Lung (tissue), 12 donors: ENCODE measurements around the gene ATP13A2. TPM values are rescaled to one million over a fixed set of nuclear protein-coding genes. Genes with fewer than 3 reads are reported as not detected.

Experiments
- ATAC-seq: fragments of 200-7000 bp; cut with Tn5 transposase; one replicate; pipeline ENCODE4 v1.9.1; 2020; ENCODE audit warnings: moderate number of reproducible peaks; ENCODE audit not compliant: insufficient read depth, low FRiP score
- DNase-seq, 3 donors: peaks; one replicate each; pipeline ENCODE4 v3.0.0-alpha.2; 2013 to 2017
- H3K27ac ChIP-seq, 2 donors: one replicate each; pipeline ENCODE4 v1.5.1; 2013; ENCODE audit warnings: mild to moderate bottlenecking in 2 of 2, moderate library complexity in 2 of 2, control low read depth in 1 of 2, inconsistent platforms in 1 of 2, low read depth in 1 of 2, low read length in 1 of 2
- H3K27me3 ChIP-seq, 3 donors: one replicate each; pipeline ENCODE4 v1.5.1; 2013; ENCODE audit warnings: low read length in 2 of 3; ENCODE audit not compliant: control insufficient read depth in 3 of 3, insufficient read depth in 3 of 3
- H3K36me3 ChIP-seq, 4 donors: one replicate each; pipeline ENCODE4 v1.5.1; 2013; ENCODE audit warnings: low read length in 4 of 4, mild to moderate bottlenecking in 1 of 4, moderate library complexity in 1 of 4; ENCODE audit not compliant: control insufficient read depth in 4 of 4, insufficient read depth in 4 of 4
- H3K4me1 ChIP-seq, 5 donors: one replicate each; pipeline ENCODE4 v1.5.1; 2013; ENCODE audit warnings: low read length in 5 of 5, mild to moderate bottlenecking in 2 of 5, moderate library complexity in 1 of 5; ENCODE audit not compliant: control insufficient read depth in 5 of 5, insufficient read depth in 5 of 5
- H3K4me3 ChIP-seq: one replicate; pipeline ENCODE4 v1.5.1; 2013; ENCODE audit warnings: mild to moderate bottlenecking, control low read depth, moderate library complexity
- H3K9ac ChIP-seq, 2 donors: one replicate each; pipeline ENCODE4 v1.5.1; 2013; ENCODE audit warnings: low read length in 2 of 2, control low read depth in 1 of 2; ENCODE audit not compliant: insufficient read depth in 1 of 2
- H3K9me3 ChIP-seq, 4 donors: one replicate each; pipeline ENCODE4 v1.5.1; 2013; ENCODE audit warnings: low read length in 3 of 4, mild to moderate bottlenecking in 1 of 4, moderate library complexity in 1 of 4; ENCODE audit not compliant: control insufficient read depth in 4 of 4, insufficient read depth in 3 of 4
- CTCF ChIP-seq: IDR thresholded peaks from 2 replicates; pipeline ENCODE4 v1.5.1; 2012; ENCODE audit warnings: mild to moderate bottlenecking; ENCODE audit errors: control extremely low read depth, extremely low read depth
- WGBS, 2 donors: extraction: QIAGEN DNeasy Blood & Tissue Kit; methylation state at CpG; one replicate each; pipeline ENCODE4 v1.1.7; 2013; 5-methylcytosine and 5-hydroxymethylcytosine counted together
- polyA plus RNA-seq, 2 donors: library from polyadenylated mRNA; stranded (reverse); fragments of 200-250 nt; gene quantifications; one replicate each; pipeline ENCODE4 v1.2.1, GENCODE V29; 2013
- total RNA-seq, 2 donors: library from RNA; depleted of rRNA in 1 of 2; stranded (reverse); fragments of >200 nt in 1 of 2; gene quantifications; one replicate each; pipeline ENCODE4 v1.2.1, GENCODE V29; 2014 to 2021
- donor health status: control.
- donor health status: control.
- donor health status: Bipolar disorder and iron deficiency.
- donor health status: healthy.
- donor health status: DM: yes; HTN: yes; CAD: no.

The ATP13A2 gene
- total and polyA plus RNA-seq, 4 donors = 20.2 to 50.6 (median 33.3) TPM

DNA sequence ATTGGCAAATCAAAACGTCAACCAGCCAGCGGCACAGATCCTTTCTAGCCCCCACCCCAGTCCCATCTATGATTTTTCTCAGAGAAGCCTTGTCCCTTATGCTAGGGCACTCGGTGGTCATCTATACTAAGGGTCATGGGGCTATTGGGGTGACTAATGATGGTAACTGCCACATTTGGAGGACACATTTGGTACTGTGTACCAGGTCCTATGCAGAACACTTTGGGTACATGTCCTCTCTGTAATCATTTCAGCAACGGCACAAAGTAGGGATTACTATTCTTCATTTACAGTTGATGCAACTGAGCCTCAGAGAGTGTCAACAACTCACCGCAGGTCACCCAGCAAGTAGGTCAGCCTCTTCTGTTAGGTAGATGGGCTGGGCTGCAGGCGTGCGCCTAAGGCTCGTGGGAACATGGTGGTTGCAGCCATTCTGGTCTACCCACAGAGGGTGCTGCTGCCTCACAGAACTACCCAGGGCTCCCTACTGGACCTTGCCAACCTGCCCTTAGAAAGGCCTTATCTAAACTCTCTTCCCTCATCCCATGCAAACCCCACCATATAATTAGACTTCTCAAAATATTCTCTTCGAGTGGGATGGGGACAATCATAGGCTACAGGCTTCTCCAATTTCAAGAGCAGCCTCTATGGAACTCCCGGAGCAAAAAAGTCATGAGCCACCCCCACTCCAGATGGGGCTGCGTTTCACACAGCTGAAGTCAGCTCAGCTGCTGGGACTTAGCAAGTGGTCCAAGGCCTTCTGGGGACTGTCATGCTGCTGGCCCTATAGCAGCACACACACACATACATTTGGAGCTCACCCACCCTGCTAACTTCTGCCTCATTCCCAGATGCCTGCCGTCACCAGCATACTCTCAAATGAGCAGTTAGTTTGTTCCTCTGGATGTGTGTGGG is 47.9 kb upstream of the ATP13A2 start:
- ATAC-seq (peak; percentile 73), DNase-seq (peak; percentile 44 to 64 (median 63))
- Histone ChIP-seq H3K36me3 (no peaks in the 10 kb centered on the region), H3K4me3 (no peak overlapping the region), H3K27me3 (peaks cover 0 to 2% (median 0%) of the 10 kb centered on the region in 3 donors), H3K9me3 (no peaks in the 10 kb centered on the region), H3K27ac (no peak overlapping the region), H3K9ac (no peak overlapping the region), H3K4me1 (no peaks in the 10 kb centered on the region)
- WGBS, 2 donors = 37 to 40% methylated on average over 12 of the region's 12 CpGs
- peak; percentile 63 for TF ChIP-seq CTCF

DNA sequence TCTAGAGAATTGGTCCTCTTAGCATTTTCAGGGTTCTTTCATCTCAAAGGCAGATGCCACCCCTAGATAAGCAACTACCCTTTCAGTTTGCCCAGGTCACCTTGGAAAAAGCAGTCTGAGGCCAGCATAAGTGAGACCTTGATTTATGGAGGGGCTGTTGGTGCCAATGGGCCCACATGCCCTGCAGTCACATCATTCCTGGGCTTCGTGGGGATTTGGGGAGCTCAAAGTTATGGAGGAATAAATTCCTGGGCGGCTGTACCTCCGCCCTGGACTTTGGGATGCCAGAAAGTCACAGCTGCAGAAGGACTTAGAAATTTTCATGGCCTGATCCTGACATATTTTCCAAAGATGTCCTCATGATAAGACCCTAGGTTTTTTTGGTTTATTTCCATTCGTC is 44.8 kb upstream of the ATP13A2 start:
- H3K9ac ChIP-seq = no peak overlapping the region
- H3K27me3 ChIP-seq = peaks cover 0 to 2% (median 0%) of the 10 kb centered on the region in 3 donors
- WGBS, 2 donors = 79 to 85% methylated on average over 4 of the region's 4 CpGs
- peaks cover 2 to 11% (median 6%) of the 10 kb centered on the region in 5 donors for H3K4me1 ChIP-seq
- no peak overlapping the region for H3K4me3 ChIP-seq
- no peak for TF ChIP-seq CTCF
- no peak for ATAC-seq
- no peak for DNase-seq
- no peak overlapping the region for H3K27ac ChIP-seq
- H3K9me3 ChIP-seq = no peaks in the 10 kb centered on the region
- no peaks in the 10 kb centered on the region for H3K36me3 ChIP-seq

DNA sequence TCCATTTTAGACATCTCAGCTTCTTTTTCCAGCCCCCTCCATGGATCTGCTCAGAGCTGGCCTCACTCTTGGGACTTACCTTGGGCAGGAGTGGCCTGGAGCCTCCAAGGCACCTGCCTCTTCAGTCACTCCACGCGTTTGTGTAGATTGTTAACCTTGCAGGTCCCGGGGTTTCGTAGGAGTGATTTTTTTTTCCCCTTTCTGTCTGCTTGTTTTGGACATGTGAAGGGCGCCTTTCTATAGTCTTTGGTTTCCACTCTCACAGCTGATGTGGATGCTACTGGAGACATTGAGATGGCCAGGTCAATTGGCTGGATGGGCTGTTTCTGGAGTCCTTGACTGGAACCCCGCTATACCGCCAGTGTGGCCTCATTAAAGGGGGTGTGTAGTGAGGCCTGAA is 44.1 kb upstream of the ATP13A2 start:
- H3K27ac ChIP-seq = no peak overlapping the region
- H3K27me3 ChIP-seq = peaks cover 0 to 2% (median 0%) of the 10 kb centered on the region in 3 donors
- H3K9me3 ChIP-seq = no peaks in the 10 kb centered on the region
- peaks cover 2 to 11% (median 6%) of the 10 kb centered on the region in 5 donors for H3K4me1 ChIP-seq
- no peak for DNase-seq
- TF ChIP-seq CTCF = no peak
- no peak overlapping the region for H3K9ac ChIP-seq
- no peak overlapping the region for H3K4me3 ChIP-seq
- no peak for ATAC-seq
- H3K36me3 ChIP-seq = no peaks in the 10 kb centered on the region
- WGBS, 2 donors = 87 to 92% methylated on average over 7 of the region's 7 CpGs
